GM12864 (cell line): ENCODE results near the gene UBAP2L.

Experiments
- DNase-seq: peaks from one replicate; pipeline ENCODE4 v3.0.0-alpha.2; 2011; ENCODE audit warnings: low read depth
- H3K4me3 ChIP-seq: 2 replicates; pipeline ENCODE4 v1.5.1; 2011; ENCODE audit warnings: mild to moderate bottlenecking, low read depth, low read length, control low read depth
- CTCF ChIP-seq: IDR thresholded peaks from 2 replicates; pipeline ENCODE4 v1.5.1; 2011; ENCODE audit warnings: low read depth, mild to moderate bottlenecking, moderate library complexity, low read length, control low read depth, inconsistent platforms; ENCODE audit errors: missing control alignments

UBAP2L gene

GRCh38 chr1:154220071-154220969 is at the start of gene UBAP2L:
UBAP2L (plus strand) TSS chr1:154220955; CDS start chr1:154225124, 4,169 bp downstream.
- no peak for TF ChIP-seq CTCF
- H3K4me3 ChIP-seq, result peak within 1 kb of the TSS; percentile 86
- peak; percentile 97 for DNase-seq

- DNase-seq, result no peak
- no peak overlapping the region for H3K4me3 ChIP-seq
- TF ChIP-seq CTCF, result no peak
Measured at GRCh38 chr1:154171223-154171583, 49.6 kb upstream of the UBAP2L start.

- DNase-seq, result no peak
- TF ChIP-seq CTCF, result no peak
- no peak overlapping the region for H3K4me3 ChIP-seq
Measured at GRCh38 chr1:154171880-154172279, 48.9 kb upstream of the UBAP2L start.

- DNase-seq, result no peak
- TF ChIP-seq CTCF, result no peak
- no peak overlapping the region for H3K4me3 ChIP-seq
Measured at GRCh38 chr1:154174654-154175053, 46.1 kb upstream of the UBAP2L start.

- no peak overlapping the region for H3K4me3 ChIP-seq
- DNase-seq, result no peak
- TF ChIP-seq CTCF, result no peak
Measured at GRCh38 chr1:154176337-154176736, 44.4 kb upstream of the UBAP2L start.

GRCh38 chr1:154178013-154178412 is 42.7 kb upstream of the UBAP2L start:
- no peak for DNase-seq
- no peak overlapping the region for H3K4me3 ChIP-seq
- TF ChIP-seq CTCF, result no peak
